Neuronal stem cell (in vitro differentiated cells): ENCODE data around the gene ITSN2.
A peak's percentile ranks its signal among the peaks of the same experiment; 100 is the strongest.

ENCODE experiments used
- DNase-seq: peaks from one replicate; pipeline ENCODE4 v3.0.0-alpha.2; 2013; ENCODE audit warnings: low spot score
- H2AFZ ChIP-seq: one replicate; pipeline ENCODE4 v1.6.1; 2013; ENCODE audit warnings: mild to moderate bottlenecking, low read length, inconsistent platforms
- H2AK5ac ChIP-seq: 2 replicates; pipeline ENCODE4 v1.6.1; 2013; ENCODE audit warnings: low read depth, mild to moderate bottlenecking, inconsistent platforms, low read length, moderate library complexity, mixed read lengths
- H2BK120ac ChIP-seq: 2 replicates; pipeline ENCODE4 v1.6.1; 2013; ENCODE audit warnings: low read depth, mild to moderate bottlenecking, inconsistent platforms, low read length, moderate library complexity, mixed read lengths
- H2BK12ac ChIP-seq: one replicate; pipeline ENCODE4 v1.6.1; 2013; ENCODE audit warnings: low read length, inconsistent platforms
- H2BK15ac ChIP-seq: 2 replicates; pipeline ENCODE4 v1.6.1; 2013; ENCODE audit warnings: mild to moderate bottlenecking, low read length, inconsistent platforms, mixed read lengths
- H2BK5ac ChIP-seq: one replicate; pipeline ENCODE4 v1.6.1; 2013; ENCODE audit warnings: inconsistent platforms, mild to moderate bottlenecking, low read length, moderate library complexity
- H3K14ac ChIP-seq: one replicate; pipeline ENCODE4 v1.6.1; 2013; ENCODE audit warnings: low read length, inconsistent platforms
- H3K18ac ChIP-seq: 2 replicates; pipeline ENCODE4 v1.6.1; 2013; ENCODE audit warnings: low read length, inconsistent platforms
- H3K23ac ChIP-seq: 2 replicates; pipeline ENCODE4 v1.6.1; 2013; ENCODE audit warnings: low read depth, mild to moderate bottlenecking, mixed read lengths, low read length, inconsistent platforms; ENCODE audit not compliant: poor library complexity
- H3K27ac ChIP-seq: replicated peaks from 3 replicates; pipeline ENCODE4 v1.5.1; 2013; ENCODE audit warnings: low read length, inconsistent platforms
- H3K27me3 ChIP-seq, 3 experiments: 2 replicates each; pipeline ENCODE4 v1.6.1; 2013; ENCODE audit warnings: low read length in 3 of 3, mild to moderate bottlenecking in 2 of 3, inconsistent platforms in 1 of 3, low read depth in 1 of 3, mixed read lengths in 1 of 3, moderate library complexity in 1 of 3; ENCODE audit not compliant: control insufficient read depth in 3 of 3, insufficient read depth in 3 of 3
- H3K36me3 ChIP-seq, 2 donors: replicated peaks in 1 of 2; 2 replicates each; pipeline ENCODE4 v1.6.1; 2013; ENCODE audit warnings: low read length in 2 of 2; ENCODE audit not compliant: control insufficient read depth in 2 of 2, insufficient read depth in 2 of 2
- H3K4ac ChIP-seq: 2 replicates; pipeline ENCODE4 v1.6.1; 2013; ENCODE audit warnings: inconsistent platforms, mild to moderate bottlenecking, low read length, moderate library complexity
- H3K4me1 ChIP-seq, 2 donors: 1 replicate in 1 of 2; 2 replicates in 1 of 2; pipeline ENCODE4 v1.6.1; 2013; ENCODE audit warnings: low read length in 2 of 2, low read depth in 1 of 2; ENCODE audit not compliant: control insufficient read depth in 2 of 2, insufficient read depth in 1 of 2
- H3K4me2 ChIP-seq: one replicate; pipeline ENCODE4 v1.6.1; 2013; ENCODE audit warnings: mild to moderate bottlenecking, low read length, inconsistent platforms; ENCODE audit not compliant: insufficient read depth, poor library complexity, severe bottlenecking
- H3K4me3 ChIP-seq, 2 donors: 2 replicates each; pipeline ENCODE4 v1.5.1; 2013; ENCODE audit warnings: low read length in 2 of 2, mild to moderate bottlenecking in 2 of 2, inconsistent platforms in 1 of 2, moderate library complexity in 1 of 2
- H3K79me1 ChIP-seq: one replicate; pipeline ENCODE4 v1.6.1; 2013; ENCODE audit warnings: low read depth, mild to moderate bottlenecking, inconsistent platforms, low read length, moderate library complexity
- H3K9ac ChIP-seq: one replicate; pipeline ENCODE4 v1.6.1; 2013; ENCODE audit warnings: mild to moderate bottlenecking, low read depth, low read length, inconsistent platforms; ENCODE audit not compliant: poor library complexity
- H3K9me3 ChIP-seq, 2 donors: replicated peaks in 1 of 2; 2 replicates each; pipeline versions ENCODE3 to v1.6.1; 2013; ENCODE audit warnings: low read length in 2 of 2, mild to moderate bottlenecking in 2 of 2, inconsistent platforms in 1 of 2, low read depth in 1 of 2, mixed read lengths in 1 of 2, moderate library complexity in 1 of 2; ENCODE audit not compliant: control insufficient read depth in 2 of 2, insufficient read depth in 1 of 2
- H4K8ac ChIP-seq: one replicate; pipeline ENCODE4 v1.6.1; 2013; ENCODE audit warnings: low read depth, mild to moderate bottlenecking, inconsistent platforms, low read length, moderate library complexity
- H4K91ac ChIP-seq: one replicate; pipeline ENCODE4 v1.6.1; 2013; ENCODE audit warnings: low read length, low read depth, mild to moderate bottlenecking, inconsistent platforms; ENCODE audit not compliant: poor library complexity
- WGBS, 2 donors: extraction: QIAGEN DNeasy Blood & Tissue Kit; methylation state at CpG; one replicate each; pipeline ENCODE4 v1.1.7; 2013; ENCODE audit warnings: missing lambda C conversion rate in 2 of 2, mixed read lengths in 1 of 2; ENCODE audit not compliant: insufficient read length in 2 of 2, insufficient replicate concordance in 1 of 2; ENCODE audit errors: extremely low coverage in 2 of 2; 5-methylcytosine and 5-hydroxymethylcytosine counted together

Gene ITSN2

DNA sequence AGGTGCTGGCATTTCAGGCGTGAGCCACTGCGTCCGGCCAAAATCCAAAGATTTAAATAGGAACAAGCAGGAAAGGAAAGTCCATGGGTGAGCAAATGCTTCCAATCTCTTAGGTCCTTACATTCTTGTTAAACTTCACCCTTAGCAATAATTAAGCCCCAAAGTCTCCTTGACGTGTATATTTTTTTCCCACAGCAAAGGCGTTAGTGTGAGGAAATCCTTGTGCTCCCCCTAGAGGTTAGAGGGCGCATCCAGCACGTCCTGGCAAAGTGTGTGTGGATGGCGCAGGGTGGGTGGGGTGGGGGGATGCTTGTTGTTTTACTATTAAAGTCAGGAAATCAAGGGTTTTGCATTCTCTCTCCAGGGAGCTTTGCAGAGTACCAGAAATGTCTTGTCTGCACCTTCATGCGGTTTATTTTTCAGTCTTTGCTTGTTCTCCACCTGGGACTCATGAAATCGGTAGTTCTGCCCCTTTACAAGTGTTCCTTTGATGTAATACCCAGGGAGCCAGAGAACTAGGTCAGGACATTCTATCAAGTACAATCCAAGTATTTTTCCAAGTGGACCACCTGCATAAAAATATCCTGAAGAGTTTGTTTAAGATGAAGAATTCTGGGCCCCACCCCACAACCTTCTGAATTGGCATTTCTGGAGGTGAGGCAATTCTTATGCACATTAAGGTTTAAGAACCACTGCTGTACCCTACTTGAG, 22.2 kb upstream of the ITSN2 start:
- no CpG with 5 or more reads among the region's 10 CpGs for WGBS, 2 donors
- H3K14ac ChIP-seq, result no peak overlapping the region
- no peak overlapping the region for H2BK15ac ChIP-seq
- H3K27ac ChIP-seq, result no peak overlapping the region
- no peak overlapping the region for H2BK5ac ChIP-seq
- H3K23ac ChIP-seq, result no peak overlapping the region
- no peak overlapping the region for H2AFZ ChIP-seq
- no peak overlapping the region for H2BK12ac ChIP-seq
- no peak overlapping the region for H3K4me3 ChIP-seq
- no peak overlapping the region for H2BK120ac ChIP-seq
- no peaks in the 10 kb centered on the region for H3K27me3 ChIP-seq
- H3K4me2 ChIP-seq, result no peak overlapping the region
- no peaks in the 10 kb centered on the region for H3K4me1 ChIP-seq
- H3K9ac ChIP-seq, result no peak overlapping the region
- H4K8ac ChIP-seq, result no peak overlapping the region
- peak; percentile 49 for DNase-seq
- H3K9me3 ChIP-seq, result no peaks in the 10 kb centered on the region
- H3K79me1 ChIP-seq, result no peaks in the 10 kb centered on the region
- no peak overlapping the region for H3K18ac ChIP-seq
- no peak overlapping the region for H4K91ac ChIP-seq
- H2AK5ac ChIP-seq, result no peak overlapping the region
- H3K4ac ChIP-seq, result no peak overlapping the region
- H3K36me3 ChIP-seq, result no peaks in the 10 kb centered on the region

DNA sequence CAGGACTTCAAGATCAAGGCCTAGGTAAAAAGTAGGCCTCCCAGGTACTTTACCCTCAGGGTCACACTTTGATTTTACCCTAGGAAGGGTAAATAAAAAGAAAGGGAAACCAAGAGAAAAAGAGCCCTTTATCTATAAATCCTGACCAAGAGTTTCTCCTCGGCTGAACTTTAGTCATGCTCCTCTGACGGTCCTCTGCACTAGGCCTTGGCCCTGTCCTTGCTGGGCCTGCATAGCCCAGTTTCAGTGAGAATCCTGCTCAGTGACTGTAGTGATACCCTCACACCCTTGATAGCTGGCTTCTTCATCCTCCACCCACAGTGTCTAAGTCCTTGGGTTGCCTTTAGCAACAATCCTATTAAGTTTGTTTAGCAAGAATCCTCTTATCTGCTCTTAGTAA, 20.5 kb upstream of the ITSN2 start:
- Histone ChIP-seq H3K36me3 (no peaks in the 10 kb centered on the region), H3K27ac (no peak overlapping the region), H3K9me3 (no peaks in the 10 kb centered on the region), H3K4me3 (no peak overlapping the region), H4K8ac (no peak overlapping the region), H2BK5ac (no peak overlapping the region), H3K23ac (no peak overlapping the region), H3K27me3 (no peaks in the 10 kb centered on the region), H2BK120ac (no peak overlapping the region), H3K4me2 (no peak overlapping the region), H2AK5ac (no peak overlapping the region), H3K4ac (no peak overlapping the region), H3K79me1 (no peaks in the 10 kb centered on the region), H2AFZ (peak overlapping the region; percentile 17), H4K91ac (no peak overlapping the region), H3K18ac (no peak overlapping the region), H3K4me1 (no peaks in the 10 kb centered on the region), H2BK15ac (no peak overlapping the region), H3K14ac (peak overlapping the region; percentile 38), H3K9ac (no peak overlapping the region), H2BK12ac (no peak overlapping the region)
- no peak for DNase-seq
- no CpG with 5 or more reads among the region's 2 CpGs for WGBS, 2 donors

DNA sequence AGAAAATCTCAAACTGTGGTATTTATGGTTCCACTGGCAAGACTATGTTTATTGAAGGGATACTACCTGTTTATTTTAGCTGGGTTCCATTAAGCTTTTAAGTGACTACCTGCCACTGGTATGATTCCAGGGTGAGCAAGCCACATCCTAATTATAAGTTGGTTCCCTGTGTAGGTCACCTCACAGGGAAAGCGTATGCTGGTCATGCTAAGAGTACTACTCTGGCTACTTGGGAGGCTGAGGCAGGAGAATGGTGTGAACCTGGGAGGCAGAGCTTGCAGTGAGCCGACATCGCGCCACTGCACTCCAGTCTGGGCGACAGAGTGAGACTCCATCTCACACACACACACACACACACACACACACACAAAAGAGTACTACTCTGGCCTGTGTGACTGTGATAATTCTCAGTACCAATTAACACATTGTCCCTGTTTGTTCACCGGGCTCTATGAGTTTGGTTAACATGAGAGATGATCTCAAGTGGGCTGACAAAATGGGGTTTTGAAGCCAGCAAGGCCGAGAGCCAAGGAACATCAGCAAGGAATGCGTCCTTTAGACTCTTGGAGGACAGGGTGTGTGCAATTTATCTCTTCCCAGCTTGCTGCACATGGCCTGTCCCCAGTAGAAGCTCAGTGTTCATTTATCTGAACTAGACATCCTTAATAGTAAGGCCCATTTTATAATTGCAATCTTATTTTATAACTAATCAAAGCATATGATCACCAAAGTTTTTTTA, 15.2 kb upstream of the ITSN2 start:
- Histone ChIP-seq H3K9ac (no peak overlapping the region), H2AFZ (no peak overlapping the region), H2BK12ac (no peak overlapping the region), H3K9me3 (no peaks in the 10 kb centered on the region), H3K23ac (no peak overlapping the region), H2BK5ac (no peak overlapping the region), H3K4me2 (no peak overlapping the region), H3K27ac (no peak overlapping the region), H3K4me1 (no peaks in the 10 kb centered on the region), H2BK15ac (no peak overlapping the region), H3K36me3 (no peaks in the 10 kb centered on the region), H3K27me3 (no peaks in the 10 kb centered on the region), H4K91ac (no peak overlapping the region), H2AK5ac (no peak overlapping the region), H2BK120ac (no peak overlapping the region), H3K79me1 (no peaks in the 10 kb centered on the region), H4K8ac (no peak overlapping the region), H3K14ac (no peak overlapping the region), H3K4ac (no peak overlapping the region), H3K18ac (no peak overlapping the region), H3K4me3 (no peak overlapping the region)
- DNase-seq, result no peak
- no CpG with 5 or more reads among the region's 8 CpGs for WGBS, 2 donors

- Histone ChIP-seq H3K9me3 (no peaks in the 10 kb centered on the region), H3K36me3 (no peaks in the 10 kb centered on the region), H2BK5ac (no peak overlapping the region), H4K91ac (no peak overlapping the region), H3K4me3 (no peak overlapping the region), H3K9ac (no peak overlapping the region), H2AK5ac (no peak overlapping the region), H3K14ac (no peak overlapping the region), H3K4ac (no peak overlapping the region), H3K4me1 (no peaks in the 10 kb centered on the region), H3K27me3 (no peaks in the 10 kb centered on the region), H2BK15ac (no peak overlapping the region), H3K4me2 (no peak overlapping the region), H4K8ac (no peak overlapping the region), H3K18ac (no peak overlapping the region), H2AFZ (no peak overlapping the region), H3K79me1 (no peaks in the 10 kb centered on the region), H3K23ac (no peak overlapping the region), H3K27ac (no peak overlapping the region), H2BK120ac (no peak overlapping the region), H2BK12ac (no peak overlapping the region)
- WGBS, 2 donors, result no CpG with 5 or more reads among the region's 4 CpGs
- no peak for DNase-seq
Measured at GRCh38 chr2:24374301-24374700, 14.0 kb upstream of the ITSN2 start.
